MM.1S (cell line): ENCODE data around the gene PITRM1.
"Not testable (repeated sequence)": the region's sequence is repeated elsewhere in the genome, so short reads cannot be mapped to it uniquely, and the experiment has no call there.

Experiments used
- DNase-seq: peaks from one replicate; pipeline ENCODE4 v3.0.0-alpha.2; 2015
- H2AFZ ChIP-seq: fragments of 300-600 bp; sonication (generic); 2 replicates; pipeline ENCODE4 v1.6.0; 2016; ENCODE audit warnings: antibody characterized with exemption, low read length
- H3F3A ChIP-seq: fragments of 300-600 bp; sonication (generic); 2 replicates; pipeline ENCODE4 v1.6.1; 2016; ENCODE audit warnings: mild to moderate bottlenecking, antibody characterized with exemption, low read length, moderate library complexity, mixed read lengths; ENCODE audit not compliant: insufficient read depth
- H3K27ac ChIP-seq: fragments of 300-600 bp; sonication (generic); 2 replicates; pipeline ENCODE4 v1.5.1; 2016; ENCODE audit warnings: mild to moderate bottlenecking, low read length
- H3K27me3 ChIP-seq: fragments of 300-600 bp; sonication (generic); replicated peaks from 2 replicates; pipeline ENCODE4 v1.6.0; 2016; ENCODE audit warnings: low read length; ENCODE audit not compliant: insufficient read depth
- H3K36me3 ChIP-seq: fragments of 300-600 bp; sonication (generic); replicated peaks from 2 replicates; pipeline ENCODE4 v1.6.1; 2016; ENCODE audit warnings: mild to moderate bottlenecking, low read length, mixed read lengths; ENCODE audit not compliant: insufficient read depth
- H3K4me1 ChIP-seq: fragments of 300-600 bp; sonication (generic); 2 replicates; pipeline ENCODE4 v1.6.1; 2016; ENCODE audit warnings: low read length, mixed read lengths
- H3K4me2 ChIP-seq: fragments of 300-600 bp; sonication (generic); 2 replicates; pipeline ENCODE4 v1.6.0; 2016; ENCODE audit warnings: low read depth, low read length
- H3K4me3 ChIP-seq: fragments of 300-600 bp; sonication (generic); 2 replicates; pipeline ENCODE4 v1.5.1; 2016; ENCODE audit warnings: low read length, mixed read lengths
- H3K79me2 ChIP-seq: fragments of 300-600 bp; sonication (generic); 2 replicates; pipeline ENCODE4 v1.6.1; 2016; ENCODE audit warnings: mixed run types, low read length, mixed read lengths
- H3K9ac ChIP-seq: fragments of 300-600 bp; sonication (generic); 2 replicates; pipeline ENCODE4 v1.6.1; 2016; ENCODE audit warnings: low read length, mixed read lengths
- H3K9me2 ChIP-seq: fragments of 300-600 bp; sonication (generic); replicated peaks from 2 replicates; pipeline ENCODE4 v1.6.1; 2016; ENCODE audit warnings: mild to moderate bottlenecking, low read length, mixed read lengths; ENCODE audit not compliant: insufficient read depth
- H3K9me3 ChIP-seq: fragments of 300-600 bp; sonication (generic); replicated peaks from 2 replicates; pipeline ENCODE4 v1.6.1; 2016; ENCODE audit warnings: mild to moderate bottlenecking, low read length, mixed read lengths; ENCODE audit not compliant: insufficient read depth
- H4K20me1 ChIP-seq: fragments of 300-600 bp; sonication (generic); 2 replicates; pipeline ENCODE4 v1.6.1; 2016; ENCODE audit warnings: mild to moderate bottlenecking, low read length, moderate library complexity, mixed read lengths; ENCODE audit not compliant: insufficient read depth
- CTCF ChIP-seq: fragments of 300-600 bp; sonication (generic); IDR thresholded peaks from 2 replicates; pipeline ENCODE4 v1.5.1; 2016; ENCODE audit warnings: antibody characterized with exemption, low read length, mixed read lengths
- EZH2 ChIP-seq: fragments of 300-600 bp; sonication (generic); optimal IDR thresholded peaks from 2 replicates; pipeline ENCODE3; 2017; ENCODE audit warnings: low read depth, mild to moderate bottlenecking, antibody characterized with exemption, low read length, mixed read lengths
- EZH2phosphoT487 ChIP-seq: fragments of 300-600 bp; sonication (generic); IDR thresholded peaks from 2 replicates; pipeline ENCODE4 v1.6.1; 2018; ENCODE audit warnings: antibody characterized with exemption, low read length

PITRM1 gene

GRCh38 chr10:3172081-3172445 is 519 bp downstream of the PITRM1 start:
- H3K4me1 ChIP-seq: no peaks in the 10 kb centered on the region
- peak overlapping the region; percentile 79 for H3K9ac ChIP-seq

GRCh38 chr10:3171488-3171887 is 1.1 kb downstream of the PITRM1 start:
- Histone ChIP-seq H3K4me2 (peak overlapping the region; percentile 81), H3K4me3 (peak overlapping the region; percentile 79), H3K79me2 (peaks cover 31% of the 10 kb centered on the region), H3K9ac (peak overlapping the region; percentile 79; the same call in 1 of the 2 replicates)
- not testable (repeated sequence) for H3K36me3 ChIP-seq, H3K9me2 ChIP-seq, H3K27me3 ChIP-seq, H4K20me1 ChIP-seq, H2AFZ ChIP-seq, DNase-seq, H3F3A ChIP-seq, H3K27ac ChIP-seq, H3K4me1 ChIP-seq, H3K9me3 ChIP-seq

More at GRCh38 chr10:3172081-3172445, 519 bp downstream of the PITRM1 start:
- Histone ChIP-seq H4K20me1 (no peaks in the 10 kb centered on the region), H2AFZ (peak overlapping the region; percentile 64), H3K27me3 (no peaks in the 10 kb centered on the region), H3K9me3 (no peaks in the 10 kb centered on the region), H3K27ac (peak overlapping the region; percentile 53; the same call in 1 of the 2 replicates), H3K4me2 (peak overlapping the region; percentile 81), H3K4me3 (peak overlapping the region; percentile 79), H3K79me2 (peaks cover 31% of the 10 kb centered on the region), H3K36me3 (no peaks in the 10 kb centered on the region; the same call in 1 of the 2 replicates), H3F3A (no peaks in the 10 kb centered on the region), H3K9me2 (no peaks in the 10 kb centered on the region)
- TF ChIP-seq EZH2phosphoT487 (no peak), EZH2 (no peak), CTCF (no peak)
- DNase-seq: peak; percentile 35

- no peak for TF ChIP-seq EZH2
- no peak for TF ChIP-seq CTCF
- TF ChIP-seq EZH2phosphoT487: no peak
- Histone ChIP-seq H3K36me3 (peaks cover 3% of the 10 kb centered on the region), H2AFZ (no peak overlapping the region), H3K79me2 (peaks cover 31% of the 10 kb centered on the region), H3K9me3 (no peaks in the 10 kb centered on the region), H3K27ac (no peak overlapping the region), H3K9ac (no peak overlapping the region), H3K4me3 (no peak overlapping the region), H4K20me1 (no peaks in the 10 kb centered on the region), H3K4me2 (no peak overlapping the region), H3K9me2 (no peaks in the 10 kb centered on the region), H3K4me1 (no peaks in the 10 kb centered on the region), H3K27me3 (no peaks in the 10 kb centered on the region), H3F3A (no peaks in the 10 kb centered on the region)
- no peak for DNase-seq
Observed at GRCh38 chr10:3169673-3170072, 2.9 kb downstream of the PITRM1 start.

- DNase-seq: no peak
- H2AFZ ChIP-seq: no peak overlapping the region
- no peaks in the 10 kb centered on the region for H3K9me2 ChIP-seq
- no peak overlapping the region for H3K4me3 ChIP-seq
- H3K9ac ChIP-seq: no peak overlapping the region
- H3K4me1 ChIP-seq: no peaks in the 10 kb centered on the region
- no peak for TF ChIP-seq CTCF
- TF ChIP-seq EZH2: no peak
- no peak for TF ChIP-seq EZH2phosphoT487
- no peak overlapping the region for H3K27ac ChIP-seq
- no peaks in the 10 kb centered on the region for H3K9me3 ChIP-seq
- no peaks in the 10 kb centered on the region for H3K27me3 ChIP-seq
- H3F3A ChIP-seq: no peaks in the 10 kb centered on the region
- H3K4me2 ChIP-seq: no peak overlapping the region
- peaks cover 4% of the 10 kb centered on the region for H3K36me3 ChIP-seq
- H4K20me1 ChIP-seq: no peaks in the 10 kb centered on the region
- peaks cover 31% of the 10 kb centered on the region for H3K79me2 ChIP-seq
Observed at GRCh38 chr10:3169271-3169670, 3.3 kb downstream of the PITRM1 start.
